Lower leg skin (tissue), 3 donors: ENCODE data around the gene ANXA4.

Source experiments
- CTCF ChIP-seq, 3 donors: fragments of 450-650 bp; IDR thresholded peaks; one replicate each; pipeline ENCODE4 v1.5.1; 2016; ENCODE audit warnings: antibody characterized with exemption in 3 of 3, mild to moderate bottlenecking in 3 of 3, moderate library complexity in 2 of 3
- POLR2A ChIP-seq, 2 donors: fragments of 450-650 bp; IDR thresholded peaks; one replicate each; pipeline ENCODE4 v1.6.1; 2016 to 2017; ENCODE audit warnings: antibody characterized with exemption in 2 of 2, mild to moderate bottlenecking in 1 of 2, moderate library complexity in 1 of 2

DNA sequence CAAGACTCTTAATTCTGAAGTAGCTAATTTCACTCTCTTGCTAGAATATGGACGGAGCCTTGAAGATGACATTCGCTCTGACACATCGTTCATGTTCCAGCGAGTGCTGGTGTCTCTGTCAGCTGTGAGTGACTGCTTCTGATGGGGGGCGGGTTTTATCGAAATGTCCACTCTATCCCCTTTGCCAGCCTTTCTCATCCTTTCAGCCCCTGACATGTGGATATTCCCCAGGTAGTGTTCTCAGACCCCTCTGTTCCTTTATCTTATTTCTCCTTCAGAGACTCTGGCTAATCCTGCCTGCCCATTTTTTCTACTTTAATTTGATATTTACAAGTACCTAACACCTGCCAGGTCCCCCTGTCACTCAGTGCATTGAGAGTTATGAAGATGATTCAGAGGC, 68.6 kb downstream of the ANXA4 start:
- TF ChIP-seq CTCF (IDR thresholded peaks at IDR 0.05) = no peak
- TF ChIP-seq POLR2A (IDR thresholded peaks at IDR 0.05) = no peak
